Activated CD8-positive, alpha-beta memory T cell treated with anti-CD3 and anti-CD28 coated beads for 4 hours (primary cell): Measurements from ENCODE around the gene PLLP.
A peak's percentile ranks its signal among the peaks of the same experiment; 100 is the strongest.
"Not testable (repeated sequence)": the region's sequence is repeated elsewhere in the genome, so short reads cannot be mapped to it uniquely, and the experiment has no call there.

ENCODE experiments used
- DNase-seq, 2 donors: peaks; one replicate each; pipeline ENCODE4 v3.0.0-alpha.2; 2020; ENCODE audit warnings: low read depth in 2 of 2

Gene PLLP

GRCh38 chr16:57303021-57303909, 18.8 kb upstream of the PLLP start:
- no peak for DNase-seq

- DNase-seq = no peak
Measured at GRCh38 chr16:57301126-57301817, 16.8 kb upstream of the PLLP start.

DNA sequence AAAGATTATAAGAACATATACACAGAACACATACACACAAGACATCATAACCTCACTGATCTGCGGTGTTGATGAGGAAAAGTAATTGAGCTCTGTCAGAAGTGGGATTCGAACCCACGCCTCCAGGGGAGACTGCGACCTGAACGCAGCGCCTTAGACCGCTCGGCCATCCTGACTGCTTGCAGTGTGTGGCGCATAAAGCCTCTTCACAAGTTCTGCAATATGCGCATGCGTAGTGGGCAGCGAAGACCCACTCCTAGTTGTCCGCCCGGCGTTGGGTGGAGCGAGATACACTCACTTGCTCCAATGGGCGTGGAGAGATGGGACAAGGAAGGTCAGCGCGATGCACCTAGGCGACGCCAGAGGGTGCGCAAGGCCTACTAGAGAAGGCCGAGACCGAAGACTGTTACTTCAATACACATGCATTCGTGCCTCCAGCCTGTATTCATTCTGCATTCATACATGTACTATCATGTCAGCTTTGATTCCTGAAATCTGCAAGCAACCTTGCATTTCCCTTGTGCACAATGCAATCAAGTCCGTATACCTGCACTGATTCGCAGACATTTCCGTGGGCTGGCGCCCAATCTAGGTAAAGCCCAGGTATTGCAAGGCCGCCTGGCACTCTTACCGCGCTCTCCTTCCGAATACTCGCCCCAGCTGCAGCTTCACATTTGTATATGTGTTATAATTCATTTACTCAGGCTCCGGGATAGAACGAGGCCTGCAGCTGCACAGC, 16.1 kb upstream of the PLLP start:
- DNase-seq = peak; percentile 96 to 98

GRCh38 chr16:57299719-57300386, 15.4 kb upstream of the PLLP start:
- DNase-seq = peak; percentile 62 to 64

DNA sequence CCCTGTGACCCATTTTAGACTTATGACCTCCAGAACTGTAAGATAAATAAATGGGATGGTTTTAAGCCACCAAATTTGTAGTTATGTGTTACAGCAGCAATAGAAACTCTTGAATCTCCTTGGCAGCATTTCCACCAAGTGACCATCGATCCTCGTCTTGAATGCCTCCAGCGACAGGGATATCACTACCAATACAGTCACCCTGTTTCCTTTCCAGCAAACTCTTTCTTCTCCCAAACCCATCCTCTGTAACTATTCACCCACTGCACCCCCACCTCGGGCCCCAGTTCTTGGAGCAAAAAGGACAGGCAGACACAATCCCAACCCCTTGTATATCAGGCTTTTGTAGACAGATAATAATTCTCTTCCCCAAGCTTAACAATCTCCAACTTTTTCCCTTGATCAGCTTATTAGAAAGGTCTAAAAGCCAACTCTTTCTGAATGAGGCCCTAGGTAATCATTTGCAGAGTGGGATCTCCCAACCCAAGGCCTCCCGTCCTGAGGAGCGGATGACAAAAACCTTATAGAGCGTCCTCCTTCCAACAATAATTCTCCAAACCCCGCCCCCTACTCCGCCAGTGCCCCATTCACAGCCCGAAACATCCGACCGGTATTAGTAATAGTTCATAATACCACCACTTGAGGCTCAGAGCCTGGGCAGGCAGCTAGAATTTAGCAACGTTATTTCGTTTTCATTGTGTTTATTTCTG, 14.7 kb upstream of the PLLP start:
- DNase-seq = peak in 1 of 2 donors; percentile 18

DNA sequence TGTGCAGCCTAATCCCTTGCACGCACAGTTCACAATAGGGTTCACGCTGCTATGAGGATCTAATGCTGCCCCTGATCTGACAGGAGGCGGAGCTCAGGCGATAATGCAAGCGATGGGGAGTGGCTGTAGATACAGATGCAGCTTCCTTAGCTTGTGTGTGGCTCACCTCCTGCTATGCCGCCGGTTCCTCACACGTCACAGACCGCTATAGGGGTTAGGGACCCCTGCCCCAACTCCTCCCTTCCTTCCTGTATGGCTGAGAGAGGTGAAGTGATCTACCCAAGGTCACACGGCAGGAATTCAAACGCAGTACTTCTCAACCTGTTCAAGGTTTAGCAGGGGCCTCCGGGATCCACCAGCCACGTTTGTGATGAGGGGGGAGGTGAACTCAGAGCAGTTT, 13.4 kb upstream of the PLLP start:
- DNase-seq = peak in 1 of 2 donors; percentile 13

DNA sequence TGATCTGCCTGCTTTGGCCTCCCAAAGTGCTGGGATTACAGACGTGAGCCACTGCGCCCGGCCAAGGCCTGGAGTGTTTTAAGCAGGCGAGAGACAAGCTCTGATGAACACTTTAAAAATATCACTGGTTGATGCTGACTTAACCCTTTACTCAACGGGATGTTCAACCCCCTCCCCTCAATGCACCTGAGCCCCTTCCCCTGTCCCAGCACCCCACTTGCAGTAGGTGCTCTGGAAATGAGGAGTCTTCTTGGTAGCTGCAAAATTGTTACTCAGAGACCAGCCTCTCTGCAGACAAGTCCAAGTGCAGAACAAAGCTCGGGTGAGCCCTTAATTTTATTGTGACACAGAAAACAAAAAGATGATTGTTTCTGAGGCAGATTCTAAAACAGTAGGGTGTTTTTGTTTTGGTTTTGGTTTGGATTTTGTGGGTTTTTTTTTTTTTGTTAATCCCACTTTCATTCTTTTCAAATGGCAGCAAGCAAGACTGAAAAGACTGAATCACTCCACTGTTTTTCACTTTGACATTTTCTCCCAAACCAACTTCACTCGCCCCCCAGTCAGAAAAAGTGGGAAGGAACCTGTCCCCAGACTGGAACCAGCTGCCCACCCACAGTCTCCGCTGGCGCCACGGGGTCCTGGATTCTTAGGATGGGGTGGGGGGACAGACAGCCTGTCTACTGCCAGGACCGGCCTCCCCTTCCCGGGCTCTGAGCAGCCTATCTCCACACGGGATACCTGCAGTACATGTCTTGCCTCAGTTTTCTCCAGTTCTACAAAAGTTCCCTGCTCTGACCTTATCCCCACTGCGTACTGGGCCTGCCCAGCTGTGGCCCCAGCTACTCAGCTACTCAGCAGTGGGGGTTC, 5.2 kb upstream of the PLLP start:
- DNase-seq = no peak

GRCh38 chr16:57285379-57285778, 907 bp upstream of the PLLP start:
- DNase-seq = no peak

DNA sequence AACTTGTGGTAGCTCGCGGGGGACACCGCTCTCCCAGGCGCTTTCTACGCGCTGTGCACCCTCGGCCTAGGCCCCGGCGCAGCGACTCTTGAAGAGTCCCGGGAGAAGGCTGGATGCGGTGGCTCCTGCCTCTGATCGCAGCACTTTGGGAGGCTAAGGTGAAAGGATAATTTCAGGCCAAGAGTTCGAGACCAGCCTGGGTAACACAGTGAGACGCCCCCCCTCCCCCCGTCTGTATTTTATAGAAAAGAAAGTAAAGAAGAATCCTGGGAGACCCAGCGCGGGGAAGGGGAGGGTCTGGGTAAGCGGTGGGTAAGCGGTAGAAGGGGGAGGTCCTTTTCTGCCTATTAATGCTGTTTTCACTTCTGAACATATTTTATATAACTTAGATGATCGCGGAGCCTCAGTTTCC, 486 bp upstream of the PLLP start:
- DNase-seq = no peak

GRCh38 chr16:57283959-57284208, 588 bp downstream of the PLLP start:
- DNase-seq = no peak

GRCh38 chr16:57283214-57283958, 1.1 kb downstream of the PLLP start:
- no peak for DNase-seq

DNA sequence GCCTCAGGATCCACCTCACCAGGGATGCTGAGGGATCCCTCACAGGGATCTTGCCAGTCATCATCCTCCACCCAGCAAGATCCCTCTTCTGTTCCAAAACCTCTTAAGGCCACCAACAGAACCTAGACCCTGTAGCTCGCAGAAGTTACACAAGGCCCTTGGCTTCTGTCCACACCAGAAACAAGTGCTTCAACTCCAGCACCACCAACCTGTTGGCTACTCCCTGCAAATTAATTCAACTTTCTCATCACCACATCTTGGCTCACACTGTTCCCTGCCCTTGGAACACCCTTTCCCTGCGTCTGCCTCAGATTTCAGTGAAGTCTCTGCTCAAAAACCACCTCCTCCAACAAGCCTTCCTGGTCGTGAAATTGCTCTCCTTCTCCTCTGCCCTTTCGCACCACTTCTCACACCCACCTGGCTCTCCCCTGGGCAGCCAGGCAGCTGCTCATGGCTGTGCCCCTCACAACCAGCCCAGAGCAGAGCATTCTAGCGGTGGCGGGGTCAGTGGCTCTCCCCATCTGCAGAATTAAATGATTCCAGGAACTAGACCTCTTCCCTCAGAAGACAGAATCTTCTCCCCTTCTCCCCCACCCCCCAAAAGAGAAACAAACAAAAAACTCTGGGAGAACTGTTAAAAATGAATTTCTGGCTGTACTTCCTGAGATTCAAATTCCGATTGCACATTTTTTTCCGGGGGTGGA, 1.8 kb downstream of the PLLP start:
- DNase-seq = no peak

GRCh38 chr16:57281791-57282190, 2.7 kb downstream of the PLLP start:
- no peak for DNase-seq

GRCh38 chr16:57279780-57280638, 4.5 kb downstream of the PLLP start:
- no peak for DNase-seq

- DNase-seq = no peak
Measured at GRCh38 chr16:57278494-57278893, 6.0 kb downstream of the PLLP start.

- DNase-seq = peak in 1 of 2 donors; percentile 19
Measured at GRCh38 chr16:57277586-57277985, 6.9 kb downstream of the PLLP start.

GRCh38 chr16:57276596-57276995, 7.9 kb downstream of the PLLP start:
- no peak for DNase-seq

GRCh38 chr16:57275946-57276345, 8.5 kb downstream of the PLLP start:
- not testable (repeated sequence) for DNase-seq
